HEK293 (cell line): Measurements from ENCODE around the gene GCK.

ENCODE experiments used
- CTCF ChIA-PET: fragments of 350-600 bp; formaldehyde crosslinking; extraction: SDS; loops from one replicate; lab custom pipeline; 2021; ENCODE audit warnings: antibody characterized with exemption; lab: Yijun Ruan, JAX
- POLR2A ChIA-PET: fragments of 300-600 bp; formaldehyde crosslinking; extraction: SDS; loops from one replicate; lab custom pipeline; 2020; ENCODE audit warnings: antibody characterized with exemption, inconsistent platforms; lab: Yijun Ruan, JAX
- H3K27ac ChIP-seq: fragments of 200-500 bp; sonication (Bioruptor generic); 2 replicates; pipeline ENCODE4 v1.5.1; 2014; ENCODE audit warnings: low read depth, low read length, control low read depth, inconsistent platforms; ENCODE audit errors: extremely low read depth
- H3K36me3 ChIP-seq, 2 experiments: fragments of 200-500 bp in 1 of 2; sonication (Bioruptor generic) in 1 of 2; 1 replicate in 1 of 2; 2 replicates in 1 of 2; pipeline ENCODE4 v1.5.1; 2014 to 2017; ENCODE audit warnings: inconsistent platforms in 2 of 2, low read length in 2 of 2; ENCODE audit not compliant: control insufficient read depth in 2 of 2, insufficient read depth in 1 of 2
- H3K4me1 ChIP-seq: fragments of 200-500 bp; sonication (Bioruptor generic); 2 replicates; pipeline ENCODE4 v1.5.1; 2014; ENCODE audit warnings: mild to moderate bottlenecking, low read length, inconsistent platforms; ENCODE audit not compliant: control insufficient read depth, insufficient read depth
- H3K4me3 ChIP-seq: 2 replicates; pipeline ENCODE4 v1.5.1; 2011; ENCODE audit warnings: low read depth, mild to moderate bottlenecking, control low read depth, low read length, moderate library complexity
- H3K9me3 ChIP-seq: fragments of 200-500 bp; sonication (Bioruptor generic); 2 replicates; pipeline ENCODE4 v1.5.1; 2014; ENCODE audit warnings: low read depth, low read length, inconsistent platforms; ENCODE audit not compliant: control insufficient read depth, insufficient read depth
- KLF16 ChIP-seq: fragments of 450-650 bp; formaldehyde crosslinking; IDR thresholded peaks from 2 replicates; pipeline ENCODE4 v1.5.1; 2017; ENCODE audit warnings: missing biosample characterization, missing genetic modification characterization
- KLF17 ChIP-seq: fragments of 450-650 bp; formaldehyde crosslinking; IDR thresholded peaks from 2 replicates; pipeline ENCODE4 v1.5.1; 2016; ENCODE audit warnings: missing biosample characterization, missing genetic modification characterization
- MZF1 ChIP-seq: fragments of 450-650 bp; formaldehyde crosslinking; IDR thresholded peaks from 2 replicates; pipeline ENCODE4 v1.5.1; 2017; ENCODE audit warnings: missing biosample characterization, missing genetic modification characterization, borderline replicate concordance
- ZNF148 ChIP-seq: fragments of 450-650 bp; formaldehyde crosslinking; IDR thresholded peaks from 2 replicates; pipeline ENCODE4 v1.5.0; 2017; ENCODE audit warnings: missing biosample characterization, missing genetic modification characterization, borderline replicate concordance
- ZNF184 ChIP-seq: fragments of 450-650 bp; IDR thresholded peaks from 2 replicates; pipeline ENCODE4 v1.5.1; 2018; ENCODE audit warnings: missing biosample characterization, mild to moderate bottlenecking, missing genetic modification characterization
- ZNF202 ChIP-seq: fragments of 450-650 bp; formaldehyde crosslinking; IDR thresholded peaks from 2 replicates; pipeline ENCODE4 v1.5.1; 2016; ENCODE audit warnings: missing biosample characterization, missing genetic modification characterization, borderline replicate concordance
- ZNF223 ChIP-seq: fragments of 450-650 bp; formaldehyde crosslinking; IDR thresholded peaks from 2 replicates; pipeline ENCODE4 v1.5.1; 2016; ENCODE audit warnings: missing biosample characterization, missing genetic modification characterization
- ZNF292 ChIP-seq: fragments of 450-650 bp; formaldehyde crosslinking; IDR thresholded peaks from 2 replicates; pipeline ENCODE4 v1.5.1; 2016; ENCODE audit warnings: low read depth, missing biosample characterization, missing genetic modification characterization, borderline replicate concordance
- ZNF37A ChIP-seq: fragments of 450-650 bp; IDR thresholded peaks from 2 replicates; pipeline ENCODE4 v1.5.1; 2018; ENCODE audit warnings: missing biosample characterization, missing genetic modification characterization
- ZNF626 ChIP-seq: fragments of 450-650 bp; sonication (Bioruptor Pico); formaldehyde crosslinking; IDR thresholded peaks from 2 replicates; pipeline ENCODE4 v1.5.1; 2018; ENCODE audit warnings: missing biosample characterization, missing genetic modification characterization, inconsistent platforms
- ZNF660 ChIP-seq: fragments of 450-650 bp; IDR thresholded peaks from 2 replicates; pipeline ENCODE4 v1.5.1; 2018; ENCODE audit warnings: missing biosample characterization, mild to moderate bottlenecking, missing genetic modification characterization
- ZNF777 ChIP-seq: fragments of 450-650 bp; formaldehyde crosslinking; IDR thresholded peaks from 2 replicates; pipeline ENCODE4 v1.5.1; 2017; ENCODE audit warnings: missing biosample characterization, missing genetic modification characterization, borderline replicate concordance
- TF ChIP-seq, protein P1 (sequence below): fragments of 450-650 bp; formaldehyde crosslinking; IDR thresholded peaks from 2 replicates; pipeline ENCODE4 v1.5.1; 2016; ENCODE audit warnings: missing biosample characterization, missing genetic modification characterization, low read depth
- TF ChIP-seq, protein P2 (sequence below): fragments of 450-650 bp; formaldehyde crosslinking; IDR thresholded peaks from 2 replicates; pipeline ENCODE4 v1.5.1; 2016; ENCODE audit warnings: missing biosample characterization, missing genetic modification characterization
- TF ChIP-seq, protein P3 (sequence below): fragments of 450-650 bp; formaldehyde crosslinking; IDR thresholded peaks from 2 replicates; pipeline ENCODE4 v1.5.1; 2016; ENCODE audit warnings: missing biosample characterization, missing genetic modification characterization

The GCK gene

DNA sequence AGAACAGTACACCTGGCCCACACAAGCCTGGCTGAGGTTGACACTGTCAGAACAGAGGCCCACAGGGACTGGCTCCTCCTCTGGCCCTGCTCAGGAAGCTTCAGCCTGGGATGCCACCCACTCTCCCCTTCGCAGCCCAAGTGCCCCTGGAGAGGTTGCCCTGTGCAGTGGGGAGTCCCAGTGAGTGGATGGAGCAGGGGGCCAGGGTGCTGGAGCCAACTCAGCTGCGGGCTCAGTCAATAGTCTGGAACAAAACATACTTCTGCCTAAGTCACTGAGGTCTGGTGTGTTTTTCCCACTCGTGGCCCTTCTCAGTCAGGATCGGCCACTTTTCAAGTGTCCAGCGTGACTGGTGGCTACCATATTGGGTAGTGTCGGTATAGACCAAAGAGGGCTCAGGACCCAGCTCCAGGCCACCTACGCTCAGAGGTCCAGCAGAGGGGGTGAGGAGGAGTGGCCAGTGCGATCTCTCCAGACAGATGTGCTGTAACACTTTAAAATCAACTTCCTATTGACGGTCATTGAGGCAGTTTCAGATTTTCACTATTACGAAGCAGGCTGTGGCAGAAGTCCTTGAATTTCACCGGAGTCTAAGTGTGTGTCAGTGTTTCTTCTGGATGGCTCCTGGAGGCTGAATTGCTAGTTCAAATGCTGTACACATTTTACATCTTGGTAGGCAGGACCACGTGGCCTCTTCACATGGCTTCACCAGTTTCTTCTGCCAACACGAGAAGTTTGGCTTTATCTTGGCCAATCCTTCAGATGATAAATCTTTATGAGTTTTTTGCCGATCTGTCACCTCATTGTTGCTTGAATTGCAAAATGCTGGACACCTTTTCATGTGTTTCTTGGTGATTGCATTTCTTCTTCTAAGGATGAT, 994 bp upstream of the GCK start:
- POLR2A ChIA-PET, result no interaction called here
- TF ChIP-seq ZNF777 (tag by site-specific recombination), result no peak
- no peak for TF ChIP-seq ZNF660 (tag by site-specific recombination)
- no peak for TF ChIP-seq ZNF148
- TF ChIP-seq KLF16 (tag by site-specific recombination), result no peak
- Histone ChIP-seq H3K36me3 (no peaks in the 10 kb centered on the region), H3K27ac (no peak overlapping the region), H3K9me3 (no peaks in the 10 kb centered on the region), H3K4me1 (no peaks in the 10 kb centered on the region), H3K4me3 (no peak overlapping the region)
- CTCF ChIA-PET, result no interaction called here

GRCh38 chr7:44188480-44189225, 586 bp downstream of the GCK start:
- 0 out of 2 replicates have a peak, but pooled peaks cover 2% of the 10 kb centered on the region for H3K4me1 ChIP-seq
- no peaks in the 10 kb centered on the region for H3K36me3 ChIP-seq
- no peaks in the 10 kb centered on the region for H3K9me3 ChIP-seq
- TF ChIP-seq ZNF626 (tag by site-specific recombination) (no peak), MZF1 (no peak), KLF17 (tag by site-specific recombination) (no peak)
- H3K27ac ChIP-seq, result no peak overlapping the region
- no peak overlapping the region for H3K4me3 ChIP-seq
- ChIA-PET CTCF (interaction anchor here (0.6 kb wide), 1 partner anchor 56 kb away, joined by 3 read pairs; no protein-coding TSS in a partner anchor), POLR2A (no interaction called here)

DNA sequence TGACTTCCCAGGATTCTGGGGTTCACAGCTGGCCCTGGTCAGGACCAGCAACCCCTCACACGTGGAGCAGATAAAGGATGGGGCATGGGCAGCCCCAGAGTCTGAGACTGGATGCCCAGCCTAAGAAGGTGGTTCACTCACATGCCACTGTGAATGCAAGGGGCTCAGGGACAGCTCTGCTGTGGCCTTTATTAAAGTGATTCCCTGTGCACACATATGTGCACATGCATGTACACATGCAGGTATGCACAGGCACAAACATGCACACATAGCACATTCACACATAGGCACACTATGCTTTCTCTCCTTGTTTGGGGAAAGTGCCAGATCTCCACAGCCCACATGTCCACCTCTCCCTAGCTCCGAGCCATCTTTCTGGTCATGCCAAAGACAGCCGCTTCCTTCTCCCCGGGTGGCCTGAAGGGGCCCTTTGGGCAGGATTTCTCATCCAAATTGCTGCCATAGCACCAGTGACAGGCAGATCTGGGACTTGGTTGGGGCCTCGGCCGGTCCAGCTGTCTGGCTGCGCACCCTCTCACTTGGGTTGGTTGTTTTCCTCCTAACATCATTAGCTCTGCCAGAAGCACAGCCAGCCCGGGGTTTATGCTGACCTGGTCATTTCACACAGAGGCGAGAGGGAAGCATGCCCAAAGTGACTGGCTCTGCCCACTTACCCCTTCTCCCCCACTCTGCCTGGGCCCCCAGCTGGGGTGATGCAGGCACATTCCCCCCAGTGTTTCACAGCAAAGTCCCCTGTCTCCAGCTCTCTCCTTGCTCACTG, 1.4 kb downstream of the GCK start:
- CTCF ChIA-PET, result interaction anchor here (0.6 kb wide), 1 partner anchor 55 kb away, joined by 3 read pairs; no protein-coding TSS in a partner anchor
- H3K9me3 ChIP-seq, result no peaks in the 10 kb centered on the region
- POLR2A ChIA-PET, result no interaction called here
- no peak overlapping the region for H3K4me3 ChIP-seq
- no peaks in the 10 kb centered on the region for H3K36me3 ChIP-seq
- H3K27ac ChIP-seq, result no peak overlapping the region
- H3K4me1 ChIP-seq, result 0 out of 2 replicates have a peak, but pooled peaks cover 2% of the 10 kb centered on the region
- TF ChIP-seq ZNF37A (tag by site-specific recombination) (no peak), ZNF202 (no peak), ZNF223 (tag by site-specific recombination) (peak; percentile 66), ZNF292 (tag by site-specific recombination) (no peak), ZNF184 (no peak)
- TF ChIP-seq, protein P1, sequence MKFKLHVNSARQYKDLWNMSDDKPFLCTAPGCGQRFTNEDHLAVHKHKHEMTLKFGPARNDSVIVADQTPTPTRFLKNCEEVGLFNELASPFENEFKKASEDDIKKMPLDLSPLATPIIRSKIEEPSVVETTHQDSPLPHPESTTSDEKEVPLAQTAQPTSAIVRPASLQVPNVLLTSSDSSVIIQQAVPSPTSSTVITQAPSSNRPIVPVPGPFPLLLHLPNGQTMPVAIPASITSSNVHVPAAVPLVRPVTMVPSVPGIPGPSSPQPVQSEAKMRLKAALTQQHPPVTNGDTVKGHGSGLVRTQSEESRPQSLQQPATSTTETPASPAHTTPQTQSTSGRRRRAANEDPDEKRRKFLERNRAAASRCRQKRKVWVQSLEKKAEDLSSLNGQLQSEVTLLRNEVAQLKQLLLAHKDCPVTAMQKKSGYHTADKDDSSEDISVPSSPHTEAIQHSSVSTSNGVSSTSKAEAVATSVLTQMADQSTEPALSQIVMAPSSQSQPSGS, result no peak
- TF ChIP-seq, protein P2, sequence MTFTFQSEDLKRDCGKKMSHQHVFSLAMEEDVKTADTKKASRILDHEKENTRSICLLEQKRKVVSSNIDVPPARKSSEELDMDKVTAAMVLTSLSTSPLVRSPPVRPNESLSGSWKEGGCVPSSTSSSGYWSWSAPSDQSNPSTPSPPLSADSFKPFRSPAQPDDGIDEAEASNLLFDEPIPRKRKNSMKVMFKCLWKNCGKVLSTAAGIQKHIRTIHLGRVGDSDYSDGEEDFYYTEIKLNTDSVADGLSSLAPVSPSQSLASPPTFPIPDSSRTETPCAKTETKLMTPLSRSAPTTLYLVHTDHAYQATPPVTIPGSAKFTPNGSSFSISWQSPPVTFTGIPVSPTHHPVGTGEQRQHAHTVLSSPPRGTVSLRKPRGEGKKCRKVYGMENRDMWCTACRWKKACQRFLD (tag by site-specific recombination), result no peak
- TF ChIP-seq, protein P3, sequence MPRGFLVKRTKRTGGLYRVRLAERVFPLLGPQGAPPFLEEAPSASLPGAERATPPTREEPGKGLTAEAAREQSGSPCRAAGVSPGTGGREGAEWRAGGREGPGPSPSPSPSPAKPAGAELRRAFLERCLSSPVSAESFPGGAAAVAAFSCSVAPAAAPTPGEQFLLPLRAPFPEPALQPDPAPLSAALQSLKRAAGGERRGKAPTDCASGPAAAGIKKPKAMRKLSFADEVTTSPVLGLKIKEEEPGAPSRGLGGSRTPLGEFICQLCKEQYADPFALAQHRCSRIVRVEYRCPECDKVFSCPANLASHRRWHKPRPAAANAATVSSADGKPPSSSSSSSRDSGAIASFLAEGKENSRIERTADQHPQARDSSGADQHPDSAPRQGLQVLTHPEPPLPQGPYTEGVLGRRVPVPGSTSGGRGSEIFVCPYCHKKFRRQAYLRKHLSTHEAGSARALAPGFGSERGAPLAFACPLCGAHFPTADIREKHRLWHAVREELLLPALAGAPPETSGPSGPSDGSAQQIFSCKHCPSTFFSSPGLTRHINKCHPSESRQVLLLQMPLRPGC (tag by site-specific recombination), result no peak
